Measurements from ENCODE around the gene ELF2. TPM values are rescaled to one million over a fixed set of nuclear protein-coding genes. Genes with fewer than 3 reads are reported as not detected.
"Not testable (repeated sequence)": the region's sequence is repeated elsewhere in the genome, so short reads cannot be mapped to it uniquely, and the experiment has no call there.

ELF2 gene
- total and polyA plus RNA-seq, 9 donors: 28.8 to 66.8 (median 51.1) TPM

DNA sequence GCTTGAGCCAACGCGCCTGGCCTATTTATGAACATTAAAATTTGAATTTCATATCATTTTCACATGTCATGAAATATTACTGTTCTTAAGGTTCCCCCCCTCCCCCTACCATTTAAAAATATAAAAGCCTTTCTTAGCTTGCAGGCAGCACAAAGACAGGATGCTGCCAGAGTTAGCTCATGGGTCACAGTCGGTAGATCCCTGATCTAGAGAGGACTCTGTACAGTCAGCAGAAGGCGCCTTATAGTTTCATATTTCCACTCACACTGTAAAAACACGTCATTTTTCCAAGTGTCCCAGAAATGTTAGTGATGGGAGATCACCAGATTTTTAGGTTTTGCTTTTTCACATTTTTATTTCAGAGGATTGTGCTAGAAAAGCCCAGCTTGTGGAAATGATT, 149.2 kb downstream of the ELF2 start:
- Histone ChIP-seq H3K36me3 (no peaks in the 10 kb centered on the region), H3K27me3 (no peaks in the 10 kb centered on the region), H3K4me1 (ENCODE audit: insufficient read depth) (no peaks in the 10 kb centered on the region), H3K9me3 (no peaks in the 10 kb centered on the region), H3K27ac (no peak overlapping the region), H3K4me3 (no peak overlapping the region)
- TF ChIP-seq EP300 (IDR thresholded peaks at IDR 0.05): no peak
- no peak for TF ChIP-seq CTCF (IDR thresholded peaks at IDR 0.05)
- no peak for DNase-seq
- intact Hi-C loops (cut with DNase I): no loop called here
- WGBS, 3 donors: 86 to 88% (median 86%) methylated on average over 5 of the region's 5 CpGs

DNA sequence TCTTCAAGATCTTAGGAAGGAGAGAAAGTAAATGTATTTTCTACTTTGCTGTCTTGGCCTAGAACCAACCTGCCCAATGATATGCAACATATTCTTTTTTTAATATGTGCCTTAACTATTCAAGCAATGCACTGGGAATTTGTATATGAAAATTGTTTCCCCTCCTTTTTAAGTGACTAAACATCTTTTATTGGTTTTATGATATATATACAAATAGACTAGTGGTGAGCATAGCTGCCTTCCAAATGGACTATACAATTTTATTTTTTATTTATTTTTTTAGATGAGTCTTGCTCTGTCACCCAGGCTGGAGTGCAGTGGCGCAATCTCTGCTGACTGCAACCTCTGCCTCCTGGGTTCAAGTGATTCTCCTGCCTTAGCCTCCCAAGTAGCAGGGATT, 151.2 kb downstream of the ELF2 start:
- Histone ChIP-seq H3K4me3 (no peak overlapping the region), H3K9me3 (no peaks in the 10 kb centered on the region), H3K27me3 (no peaks in the 10 kb centered on the region), H3K27ac (no peak overlapping the region), H3K36me3 (no peaks in the 10 kb centered on the region), H3K4me1 (ENCODE audit: insufficient read depth) (no peaks in the 10 kb centered on the region)
- 90 to 100% (median 97%) methylated on average over 1 of the region's 1 CpG for WGBS, 3 donors
- intact Hi-C loops (cut with DNase I): no loop called here
- DNase-seq: no peak
- TF ChIP-seq POLR2A (IDR thresholded peaks at IDR 0.05) (no peak), CTCF (IDR thresholded peaks at IDR 0.05) (no peak), EP300 (IDR thresholded peaks at IDR 0.05) (no peak)

- TF ChIP-seq POLR2A (IDR thresholded peaks at IDR 0.05) (no peak), CTCF (IDR thresholded peaks at IDR 0.05) (no peak), EP300 (IDR thresholded peaks at IDR 0.05) (no peak)
These were observed 152.3 kb downstream of the ELF2 start for GRCh38 chr4:139024686-139025085.

DNA sequence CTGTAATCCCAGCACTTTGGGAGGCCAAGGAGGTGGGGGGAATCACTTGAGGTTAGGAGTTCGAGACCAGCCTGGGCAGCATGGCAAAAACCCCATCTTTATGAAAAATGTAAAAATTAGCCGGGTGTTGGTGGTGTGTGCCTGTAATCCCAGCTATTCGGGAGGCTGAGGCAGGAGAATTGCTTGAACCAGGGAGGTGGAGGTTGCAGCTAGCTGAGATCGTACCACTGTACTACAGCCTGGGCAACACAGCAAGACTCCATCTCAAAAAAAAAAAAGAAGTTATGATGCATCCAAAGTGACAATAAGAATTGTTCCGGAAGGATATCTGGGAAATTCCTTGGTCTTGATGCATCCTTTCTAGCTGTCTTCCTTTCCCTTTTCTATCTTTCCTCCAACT, 154.2 kb downstream of the ELF2 start:
- intact Hi-C loops (cut with DNase I): no loop called here
- H3K4me1 ChIP-seq (ENCODE audit: insufficient read depth): no peaks in the 10 kb centered on the region
- H3K27ac ChIP-seq: no peak overlapping the region
- no peak overlapping the region for H3K4me3 ChIP-seq
- no peaks in the 10 kb centered on the region for H3K27me3 ChIP-seq
- no peak for DNase-seq
- no peaks in the 10 kb centered on the region for H3K9me3 ChIP-seq
- TF ChIP-seq CTCF (IDR thresholded peaks at IDR 0.05) (no peak), POLR2A (IDR thresholded peaks at IDR 0.05) (no peak), EP300 (IDR thresholded peaks at IDR 0.05) (no peak)
- H3K36me3 ChIP-seq: no peaks in the 10 kb centered on the region
- 96% methylated on average over 5 of the region's 5 CpGs for WGBS, 3 donors

More at GRCh38 chr4:139024686-139025085, 152.3 kb downstream of the ELF2 start:
- H3K36me3 ChIP-seq: no peaks in the 10 kb centered on the region
- no peak overlapping the region for H3K4me3 ChIP-seq
- WGBS, 3 donors: 95 to 98% (median 96%) methylated on average over 9 of the region's 9 CpGs
- H3K27me3 ChIP-seq: no peaks in the 10 kb centered on the region
- H3K27ac ChIP-seq: no peak overlapping the region
- DNase-seq: no peak
- no peaks in the 10 kb centered on the region for H3K4me1 ChIP-seq (ENCODE audit: insufficient read depth)
- no peaks in the 10 kb centered on the region for H3K9me3 ChIP-seq
- intact Hi-C loops (cut with DNase I): no loop called here

DNA sequence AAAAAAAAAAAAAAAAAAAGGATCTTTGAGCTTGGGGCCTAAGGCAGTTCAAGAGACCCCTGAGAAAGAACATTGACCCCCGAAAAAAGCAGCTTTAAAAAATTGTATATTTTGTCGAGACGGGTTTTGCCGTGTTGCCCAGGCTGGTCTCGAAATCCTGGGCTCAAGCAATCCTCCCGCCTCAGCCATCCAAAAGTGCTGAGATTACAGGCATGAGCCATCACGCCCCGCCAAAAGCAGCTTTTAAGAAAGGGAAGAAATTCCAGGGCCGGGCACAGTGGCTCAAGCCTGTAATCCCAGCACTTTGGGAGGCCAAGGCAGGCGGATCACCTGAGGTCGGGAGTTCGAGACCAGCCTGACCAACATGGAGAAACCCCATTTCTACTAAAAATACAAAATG, 155.9 kb downstream of the ELF2 start:
- intact Hi-C loops (cut with DNase I); H3K36me3 ChIP-seq; H3K4me1 ChIP-seq (ENCODE audit: insufficient read depth); H3K4me3 ChIP-seq; H3K9me3 ChIP-seq; H3K27me3 ChIP-seq; DNase-seq; H3K27ac ChIP-seq: not testable (repeated sequence)
- 94 to 96% (median 96%) methylated on average over 12 of the region's 12 CpGs for WGBS, 3 donors
